ENCODE measurements around the gene CDH23. TPM values are rescaled to one million over a fixed set of nuclear protein-coding genes. Genes with fewer than 3 reads are reported as not detected.

Gene CDH23
- total and polyA plus RNA-seq, 9 of the 15 experiments (the other 6 are each of a cell fraction or from before 2014, with no cell fraction given) = 0.18 to 1.2 (median 0.47) TPM

GRCh38 chr10:71838264-71839211 is 441.8 kb downstream of the CDH23 start:
- Histone ChIP-seq H2AFZ (ENCODE audit: low read depth, low read length) (no peak overlapping the region), H3K9ac (ENCODE audit: insufficient read depth in 1 of 2, low read depth in 2 of 2, low read length in 2 of 2) (peak overlapping the region; percentile 2 to 83; a peak in 2 of 4 replicates), H3K9me1 (ENCODE audit: control insufficient read depth, insufficient read depth, low read length) (peaks cover 32% of the 10 kb centered on the region), H3K4me3 (no peak overlapping the region), H4K20me1 (replicated peaks; ENCODE audit: control insufficient read depth, insufficient read depth, low read length) (peaks cover 83% of the 10 kb centered on the region), H3K27ac (ENCODE audit: extremely low read depth, low read depth, low read length) (peak overlapping the region; percentile 18; the same call in 1 of the 3 replicates), H3K4me1 (replicated peaks in 1 of 2; ENCODE audit: control insufficient read depth in 2 of 2, insufficient read depth in 2 of 2, low read length in 2 of 2) (peaks cover 32 to 49% of the 10 kb centered on the region in 2 experiments; a peak in 4 of 5 replicates), H3K79me2 (ENCODE audit: control insufficient read depth, insufficient read depth, low read length) (peaks cover 99% of the 10 kb centered on the region), H3K36me3 (ENCODE audit: control insufficient read depth, insufficient read depth, low read length) (peaks cover 46% of the 10 kb centered on the region), H3K27me3 (ENCODE audit: control insufficient read depth in 2 of 2, insufficient read depth in 2 of 2, low read length in 2 of 2) (no peaks in the 10 kb centered on the region), H3K4me2 (ENCODE audit: insufficient read depth, low read length) (peak overlapping the region; percentile 40; the same call in 1 of the 2 replicates), H3K9me3 (replicated peaks; ENCODE audit: control insufficient read depth, insufficient read depth, low read depth, low read length) (no peaks in the 10 kb centered on the region)
- intact Hi-C loops (cut with micrococcal nuclease) = no loop called here
- no TSS peak for BruUV-seq (replicated peaks)
- POLR2A ChIA-PET = interaction anchor here (0.5 to 8.5 kb wide), 27 partner anchors 9 to 1979 kb away, joined by 3 to 97 read pairs (median 3); partner anchors contain the start of gene PSAP
- in situ Hi-C loops (cut with MboI) = loop anchor here (5.0 kb wide), 1 partner anchor 49 kb away; no protein-coding TSS in a partner anchor
- peak; percentile 86 for ATAC-seq
- FAIRE-seq = peak; percentile 69
- WGBS (ENCODE audit: insufficient coverage, low coverage, missing lambda C conversion rate) = 31% methylated on average over 14 of the region's 14 CpGs
- DNase-seq (ENCODE audit: extremely low read depth in 1 of 4, low spot score in 3 of 4) = peak; percentile 74 to 84 (median 78)
- CTCF ChIA-PET (ENCODE audit: low intra/inter-chr PET ratio) = interaction anchor here (0.6 to 2.3 kb wide), 4 partner anchors 55 to 210 kb away, joined by 3 to 24 read pairs (median 8); no protein-coding TSS in a partner anchor
- no peak for TF ChIP-seq GTF2E2 (tag; IDR thresholded peaks at IDR 0.05)
- no peak for TF ChIP-seq LARP7 (IDR thresholded peaks at IDR 0.05)
- TF ChIP-seq E2F8 (IDR thresholded peaks at IDR 0.05; ENCODE audit: low read depth, partially characterized antibody) = no peak
- TF ChIP-seq ETV1 (tag; conservative IDR thresholded peaks at IDR 0.05; ENCODE audit: low read depth) = no peak
- TF ChIP-seq RFX5 (IDR thresholded peaks at IDR 0.05; ENCODE audit: low read depth, low read length) = no peak
- no peak for TF ChIP-seq NFXL1 (CRISPR knock-in tag; IDR thresholded peaks at IDR 0.05)
- TF ChIP-seq E4F1 (CRISPR knock-in tag; IDR thresholded peaks at IDR 0.05; ENCODE audit: borderline replicate concordance) = no peak
- TF ChIP-seq DIDO1 (tag; IDR thresholded peaks at IDR 0.05; ENCODE audit: low read depth) = no peak
- no peak for TF ChIP-seq ZNF445 (CRISPR knock-in tag; IDR thresholded peaks at IDR 0.05; ENCODE audit: low read depth)
